HG03558 (cell line): ENCODE measurements around the gene RPUSD1.

Experiments used
- ATAC-seq: cut with Tn5 transposase; IDR thresholded peaks from one replicate; pipeline ENCODE4 v1.9.1; 2021; ENCODE audit warnings: moderate number of reproducible peaks; ENCODE audit not compliant: unreplicated experiment; ENCODE audit errors: extremely low read depth

Gene RPUSD1

GRCh38 chr16:769184-769784 is 18.9 kb downstream of the RPUSD1 start:
- ATAC-seq = no peak

DNA sequence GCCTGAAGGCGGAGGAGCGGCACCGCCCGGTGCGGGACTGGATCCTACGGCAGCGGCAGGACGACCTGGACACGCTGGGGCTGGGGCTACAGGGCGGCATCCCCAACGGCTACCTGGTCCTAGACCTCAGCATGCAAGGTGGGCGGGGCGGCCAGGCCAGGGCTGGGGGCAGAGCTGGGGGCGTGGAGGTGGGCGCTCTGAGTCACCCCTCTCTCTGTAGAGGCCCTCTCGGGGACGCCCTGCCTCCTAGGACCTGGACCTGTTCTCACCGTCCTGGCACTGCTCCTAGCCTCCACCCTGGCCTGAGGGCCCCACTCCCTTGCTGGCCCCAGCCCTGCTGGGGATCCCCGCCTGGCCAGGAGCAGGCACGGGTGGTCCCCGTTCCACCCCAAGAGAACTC is 19.8 kb downstream of the RPUSD1 start:
- no peak for ATAC-seq

GRCh38 chr16:767743-768235 is 20.4 kb downstream of the RPUSD1 start:
- ATAC-seq = no peak

- no peak for ATAC-seq
These were observed 21.2 kb downstream of the RPUSD1 start for GRCh38 chr16:766820-767640.

DNA sequence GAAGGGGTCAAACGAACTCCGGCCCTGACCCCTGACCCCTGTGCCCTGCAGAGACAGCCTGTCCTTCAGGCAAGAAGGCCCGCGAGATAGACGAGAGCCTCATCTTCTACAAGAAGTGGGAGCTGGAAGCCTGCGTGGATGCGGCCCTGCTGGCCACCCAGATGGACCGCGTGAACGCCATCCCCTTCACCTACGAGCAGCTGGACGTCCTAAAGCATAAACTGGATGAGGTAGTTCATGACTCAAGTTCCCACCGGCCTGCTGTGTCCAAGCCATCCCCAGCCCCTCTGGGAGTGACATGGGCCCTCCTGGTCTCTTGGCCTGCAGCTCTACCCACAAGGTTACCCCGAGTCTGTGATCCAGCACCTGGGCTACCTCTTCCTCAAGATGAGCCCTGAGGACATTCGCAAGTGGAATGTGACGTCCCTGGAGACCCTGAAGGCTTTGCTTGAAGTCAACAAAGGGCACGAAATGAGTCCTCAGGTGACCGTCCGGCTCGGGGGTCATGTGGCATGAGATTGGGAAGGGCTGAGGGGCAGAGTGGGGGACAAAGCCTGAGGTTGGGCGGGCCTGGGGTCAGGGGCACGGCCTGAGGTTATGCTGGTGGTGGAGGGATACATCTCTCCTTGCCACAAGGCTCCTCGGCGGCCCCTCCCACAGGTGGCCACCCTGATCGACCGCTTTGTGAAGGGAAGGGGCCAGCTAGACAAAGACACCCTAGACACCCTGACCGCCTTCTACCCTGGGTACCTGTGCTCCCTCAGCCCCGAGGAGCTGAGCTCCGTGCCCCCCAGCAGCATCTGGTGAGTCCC is 22.0 kb downstream of the RPUSD1 start:
- ATAC-seq = no peak

GRCh38 chr16:765488-765865 is 22.7 kb downstream of the RPUSD1 start:
- no peak for ATAC-seq

DNA sequence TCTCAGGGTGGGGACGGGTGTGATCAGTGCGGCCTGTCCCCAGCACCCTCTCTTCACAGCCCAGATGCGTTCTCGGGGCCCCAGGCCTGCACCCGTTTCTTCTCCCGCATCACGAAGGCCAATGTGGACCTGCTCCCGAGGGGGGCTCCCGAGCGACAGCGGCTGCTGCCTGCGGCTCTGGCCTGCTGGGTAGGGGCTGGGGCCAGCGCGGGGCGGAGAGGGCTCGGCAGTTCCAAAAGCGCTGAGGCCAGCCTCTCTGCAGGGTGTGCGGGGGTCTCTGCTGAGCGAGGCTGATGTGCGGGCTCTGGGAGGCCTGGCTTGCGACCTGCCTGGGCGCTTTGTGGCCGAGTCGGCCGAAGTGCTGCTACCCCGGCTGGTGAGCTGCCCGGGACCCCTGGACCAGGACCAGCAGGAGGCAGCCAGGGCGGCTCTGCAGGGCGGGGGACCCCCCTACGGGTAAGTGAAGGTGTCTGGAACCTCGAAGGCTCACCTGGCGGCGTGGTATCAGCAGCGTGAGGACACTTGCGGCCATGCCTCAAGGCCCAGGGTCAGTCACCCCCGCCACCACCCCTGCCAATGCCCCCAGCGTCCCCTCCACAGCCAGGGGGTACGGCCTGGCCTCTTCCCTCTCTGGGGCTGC is 23.2 kb downstream of the RPUSD1 start:
- no peak for ATAC-seq

GRCh38 chr16:764184-764750 is 23.9 kb downstream of the RPUSD1 start:
- ATAC-seq = no peak

DNA sequence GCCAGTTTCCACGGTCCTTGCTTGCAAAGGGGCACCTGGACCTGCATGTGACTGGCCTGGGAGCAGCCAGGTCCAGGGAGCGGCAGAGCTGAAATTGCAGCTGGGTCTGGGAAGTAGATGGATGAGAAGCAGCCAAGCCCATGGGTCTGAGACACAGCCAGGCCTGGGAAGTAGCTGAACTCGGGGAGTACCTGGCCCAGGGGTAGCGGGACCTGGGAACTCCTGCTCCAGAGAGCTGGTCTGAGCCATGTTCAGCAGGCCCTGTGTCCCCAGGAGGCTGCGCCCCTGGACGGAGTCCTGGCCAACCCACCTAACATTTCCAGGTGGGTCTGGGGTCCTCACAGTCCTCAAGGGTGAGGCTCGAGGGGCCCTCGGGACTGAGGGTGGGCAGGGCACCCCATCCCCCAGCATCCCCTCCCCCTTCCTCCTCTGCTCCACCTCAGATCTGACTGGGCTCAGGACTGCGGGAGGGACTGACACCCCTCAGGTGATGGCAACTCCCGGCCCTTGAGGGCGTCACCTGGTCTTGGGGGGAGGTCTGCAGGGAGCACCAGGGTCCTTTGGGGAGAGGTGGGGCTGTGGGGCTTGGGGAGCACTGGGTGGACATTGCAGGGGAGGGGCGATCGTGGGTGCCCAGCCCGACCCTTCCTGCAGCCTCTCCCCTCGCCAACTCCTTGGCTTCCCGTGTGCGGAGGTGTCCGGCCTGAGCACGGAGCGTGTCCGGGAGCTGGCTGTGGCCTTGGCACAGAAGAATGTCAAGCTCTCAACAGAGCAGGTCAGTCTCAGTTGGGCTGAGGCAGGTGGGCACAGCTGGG is 24.6 kb downstream of the RPUSD1 start:
- ATAC-seq = no peak

- ATAC-seq = no peak
These were observed 25.4 kb downstream of the RPUSD1 start for GRCh38 chr16:762595-763268.

DNA sequence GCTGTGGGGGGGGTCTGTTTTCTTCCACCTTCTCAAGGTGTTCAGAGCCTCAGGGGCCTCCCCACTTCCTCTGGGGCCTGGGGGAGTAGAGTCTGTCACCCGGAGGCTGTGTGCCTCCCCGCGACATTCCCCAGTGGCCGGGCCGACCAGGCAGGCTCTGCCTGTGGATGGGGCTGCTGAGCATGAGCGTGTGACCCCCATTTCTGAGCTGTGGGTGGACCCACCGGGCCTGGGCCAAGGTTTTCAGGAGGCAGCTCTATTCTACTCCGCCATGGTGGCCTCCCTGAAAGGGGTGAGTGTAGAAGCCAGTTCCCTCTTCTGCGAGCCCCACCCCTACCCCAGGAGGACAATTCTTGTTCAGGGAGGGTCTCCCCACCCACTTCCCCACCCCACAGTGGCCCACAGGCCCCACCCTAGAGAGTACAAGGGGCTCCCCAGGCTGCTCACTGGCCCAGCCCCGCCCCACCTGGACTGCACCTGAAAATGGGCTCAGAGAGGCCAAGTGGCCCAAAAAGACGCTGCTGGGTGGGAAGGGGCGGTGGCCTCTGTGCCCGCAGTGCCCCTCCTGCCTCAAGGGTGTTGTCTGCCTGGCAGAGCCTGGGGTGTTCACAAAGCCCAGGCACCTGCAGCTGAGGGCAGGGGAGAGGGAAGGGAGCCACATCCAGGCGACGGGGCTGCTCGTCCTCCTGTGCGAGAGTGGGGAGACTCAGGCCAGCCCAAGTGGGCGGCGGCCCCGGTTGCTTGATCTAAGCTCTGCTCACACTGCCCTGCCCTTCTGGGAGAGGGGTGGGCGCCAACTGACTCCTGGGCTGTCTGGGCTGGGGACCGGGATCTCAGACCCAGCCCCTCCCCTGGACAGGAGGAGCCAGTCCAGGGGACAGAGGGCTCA is 26.3 kb downstream of the RPUSD1 start:
- ATAC-seq = no peak

GRCh38 chr16:760545-761343 is 27.4 kb downstream of the RPUSD1 start, which contains the start of gene MSLN:
MSLN (plus strand) TSS chr16:760734; CDS start chr16:762681, 1,947 bp downstream.
- ATAC-seq = no peak

- ATAC-seq = no peak
These were observed 28.1 kb downstream of the RPUSD1 start for GRCh38 chr16:760065-760464.

DNA sequence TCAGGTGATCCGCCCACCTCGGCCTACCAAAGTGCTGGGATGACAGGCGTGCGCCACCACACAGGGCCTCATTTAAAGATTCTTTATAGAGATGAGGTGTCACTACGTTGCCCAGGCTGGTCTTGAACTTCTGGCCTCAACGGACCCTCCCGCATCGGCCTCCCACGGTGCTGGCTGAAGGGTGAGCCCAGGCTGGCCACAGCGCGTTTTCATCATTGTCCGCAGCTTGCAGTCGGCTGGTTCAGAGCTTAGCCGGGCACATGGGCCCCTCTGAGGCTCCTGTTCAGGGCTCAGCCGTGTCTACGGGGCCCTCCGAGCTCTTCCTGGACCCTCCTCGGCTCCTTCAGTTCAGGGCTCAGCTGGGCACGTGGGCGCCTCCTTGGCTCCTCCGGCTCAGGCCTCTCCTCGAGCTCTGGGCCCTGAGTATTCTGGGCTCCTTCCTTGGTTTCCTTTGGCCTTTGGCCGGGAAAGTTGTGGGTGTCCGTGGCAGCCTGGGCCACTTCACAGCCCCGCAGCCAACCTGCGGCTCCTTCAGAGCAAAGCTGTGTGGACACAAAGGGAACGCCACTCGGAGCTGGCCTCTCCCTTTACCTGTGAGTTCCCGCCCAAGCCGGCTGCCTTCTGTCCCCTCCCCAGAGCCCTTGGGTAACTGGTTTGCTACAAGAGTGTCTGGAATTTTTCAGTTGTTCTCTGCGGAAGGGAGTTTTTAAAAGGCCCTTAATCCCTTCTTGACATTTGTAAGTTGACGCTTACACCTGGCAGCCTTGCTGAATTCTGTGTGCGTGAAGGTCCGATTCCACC is 28.9 kb downstream of the RPUSD1 start:
- ATAC-seq = no peak

- no peak for ATAC-seq
These were observed 31.8 kb downstream of the RPUSD1 start for GRCh38 chr16:756428-756827.

DNA sequence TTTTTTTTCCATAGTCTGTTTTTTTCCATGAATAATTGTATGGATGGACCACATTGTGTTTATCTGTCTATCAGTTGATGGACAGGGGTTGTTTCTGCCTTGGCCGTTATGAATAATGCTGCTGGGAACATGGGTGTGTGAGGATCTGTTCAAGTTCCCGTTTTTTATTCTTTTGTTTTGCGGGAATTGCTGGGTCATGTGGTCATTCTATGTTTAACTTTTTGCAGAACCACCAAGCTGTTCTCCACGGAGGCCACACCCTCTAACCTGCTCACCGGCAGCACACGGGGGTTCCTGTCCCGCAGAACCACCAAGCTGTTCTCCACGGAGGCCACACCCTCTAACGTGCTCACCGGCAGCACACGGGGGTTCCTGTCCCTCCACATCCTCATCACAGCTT is 33.5 kb downstream of the RPUSD1 start:
- no peak for ATAC-seq
